ENCODE measurements around the gene RSPH3. TPM values are rescaled to one million over a fixed set of nuclear protein-coding genes. Genes with fewer than 3 reads are reported as not detected.

RSPH3 gene
- total and polyA plus RNA-seq, 2 of the 13 experiments (the other 11 are each of a cell fraction or from before 2014, with no cell fraction given) = 1.3 to 3.5 TPM

DNA sequence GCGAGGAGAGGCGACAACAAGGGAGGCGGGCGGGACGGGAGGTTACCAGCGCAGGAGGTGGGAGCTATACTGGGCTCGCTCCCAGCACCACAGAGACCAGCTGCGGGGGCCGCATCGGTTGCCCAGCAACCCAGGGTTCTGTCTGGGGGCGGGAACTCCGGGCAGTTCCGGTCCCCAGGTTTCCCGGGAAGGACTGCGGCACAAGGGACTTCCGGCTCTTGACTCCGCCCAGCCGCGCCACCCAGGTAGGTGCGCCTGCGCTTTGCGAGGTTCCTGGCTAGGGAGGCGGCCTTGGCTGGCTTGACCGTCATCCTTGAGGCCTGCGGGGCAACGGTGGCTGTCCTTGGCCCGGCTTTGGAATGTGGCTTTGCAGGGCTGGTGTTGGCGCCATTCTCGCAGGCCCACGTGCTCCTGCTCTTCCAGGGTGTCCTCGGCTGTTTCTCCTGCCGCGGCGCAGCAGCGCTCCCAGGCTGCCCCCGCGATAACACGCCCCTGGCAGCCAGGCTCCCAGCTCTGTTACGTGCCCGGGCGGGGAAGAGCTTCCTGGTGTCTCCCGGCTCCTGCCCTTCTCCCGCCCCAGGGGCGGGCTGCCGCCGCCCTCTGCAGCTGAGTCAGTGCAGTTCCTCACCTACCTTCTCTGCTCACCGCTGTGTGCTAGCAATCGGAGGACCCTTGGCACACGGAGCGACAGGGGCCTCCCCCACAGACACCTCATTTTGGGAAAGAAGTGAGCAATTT is at the start of gene RSPH3 (continued):
- TF ChIP-seq ARNT (IDR thresholded peaks at IDR 0.05) (no peak), ZNF296 (CRISPR knock-in tag; conservative IDR thresholded peaks at IDR 0.05) (peak; percentile 57; the same call in 1 of the 2 replicates), ZIK1 (CRISPR knock-in tag; IDR thresholded peaks at IDR 0.05; ENCODE audit: borderline replicate concordance, low read depth) (peak; percentile 98), FLYWCH1 (CRISPR knock-in tag; IDR thresholded peaks at IDR 0.05) (no peak), SP4 (CRISPR knock-in tag; IDR thresholded peaks at IDR 0.05) (peak; percentile 94), PAX8 (CRISPR knock-in tag; IDR thresholded peaks at IDR 0.05; ENCODE audit: borderline replicate concordance) (peak; percentile 81; the same call in 1 of the 2 replicates), ZNF30 (CRISPR knock-in tag; IDR thresholded peaks at IDR 0.05) (peak; percentile 97), HMG20A (CRISPR knock-in tag; IDR thresholded peaks at IDR 0.05; ENCODE audit: borderline replicate concordance) (no peak; the same call in 1 of the 2 replicates), ZNF768 (CRISPR knock-in tag; IDR thresholded peaks at IDR 0.05) (peak; percentile 84), ZNF777 (CRISPR knock-in tag; IDR thresholded peaks at IDR 0.05) (peak; percentile 65), ZNF138 (CRISPR knock-in tag; IDR thresholded peaks at IDR 0.05; ENCODE audit: low read depth) (peak; percentile 97), NFIC (IDR thresholded peaks at IDR 0.05; ENCODE audit: low read length) (no peak), FOSL1 (CRISPR knock-in tag; IDR thresholded peaks at IDR 0.05; ENCODE audit: borderline replicate concordance) (peak; percentile 54; the same call in 1 of the 2 replicates), CHD2 (IDR thresholded peaks at IDR 0.05; ENCODE audit: low read depth, low read length) (peak; percentile 80), NRL (CRISPR knock-in tag; IDR thresholded peaks at IDR 0.05; ENCODE audit: borderline replicate concordance) (peak; percentile 97), CBX1 (IDR thresholded peaks at IDR 0.05; ENCODE audit: low read depth) (peak; percentile 95)
- TF ChIP-seq, protein P1, sequence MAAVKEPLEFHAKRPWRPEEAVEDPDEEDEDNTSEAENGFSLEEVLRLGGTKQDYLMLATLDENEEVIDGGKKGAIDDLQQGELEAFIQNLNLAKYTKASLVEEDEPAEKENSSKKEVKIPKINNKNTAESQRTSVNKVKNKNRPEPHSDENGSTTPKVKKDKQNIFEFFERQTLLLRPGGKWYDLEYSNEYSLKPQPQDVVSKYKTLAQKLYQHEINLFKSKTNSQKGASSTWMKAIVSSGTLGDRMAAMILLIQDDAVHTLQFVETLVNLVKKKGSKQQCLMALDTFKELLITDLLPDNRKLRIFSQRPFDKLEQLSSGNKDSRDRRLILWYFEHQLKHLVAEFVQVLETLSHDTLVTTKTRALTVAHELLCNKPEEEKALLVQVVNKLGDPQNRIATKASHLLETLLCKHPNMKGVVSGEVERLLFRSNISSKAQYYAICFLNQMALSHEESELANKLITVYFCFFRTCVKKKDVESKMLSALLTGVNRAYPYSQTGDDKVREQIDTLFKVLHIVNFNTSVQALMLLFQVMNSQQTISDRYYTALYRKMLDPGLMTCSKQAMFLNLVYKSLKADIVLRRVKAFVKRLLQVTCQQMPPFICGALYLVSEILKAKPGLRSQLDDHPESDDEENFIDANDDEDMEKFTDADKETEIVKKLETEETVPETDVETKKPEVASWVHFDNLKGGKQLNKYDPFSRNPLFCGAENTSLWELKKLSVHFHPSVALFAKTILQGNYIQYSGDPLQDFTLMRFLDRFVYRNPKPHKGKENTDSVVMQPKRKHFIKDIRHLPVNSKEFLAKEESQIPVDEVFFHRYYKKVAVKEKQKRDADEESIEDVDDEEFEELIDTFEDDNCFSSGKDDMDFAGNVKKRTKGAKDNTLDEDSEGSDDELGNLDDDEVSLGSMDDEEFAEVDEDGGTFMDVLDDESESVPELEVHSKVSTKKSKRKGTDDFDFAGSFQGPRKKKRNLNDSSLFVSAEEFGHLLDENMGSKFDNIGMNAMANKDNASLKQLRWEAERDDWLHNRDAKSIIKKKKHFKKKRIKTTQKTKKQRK (IDR thresholded peaks at IDR 0.05; ENCODE audit: low read length) = no peak
- TF ChIP-seq, protein P2, sequence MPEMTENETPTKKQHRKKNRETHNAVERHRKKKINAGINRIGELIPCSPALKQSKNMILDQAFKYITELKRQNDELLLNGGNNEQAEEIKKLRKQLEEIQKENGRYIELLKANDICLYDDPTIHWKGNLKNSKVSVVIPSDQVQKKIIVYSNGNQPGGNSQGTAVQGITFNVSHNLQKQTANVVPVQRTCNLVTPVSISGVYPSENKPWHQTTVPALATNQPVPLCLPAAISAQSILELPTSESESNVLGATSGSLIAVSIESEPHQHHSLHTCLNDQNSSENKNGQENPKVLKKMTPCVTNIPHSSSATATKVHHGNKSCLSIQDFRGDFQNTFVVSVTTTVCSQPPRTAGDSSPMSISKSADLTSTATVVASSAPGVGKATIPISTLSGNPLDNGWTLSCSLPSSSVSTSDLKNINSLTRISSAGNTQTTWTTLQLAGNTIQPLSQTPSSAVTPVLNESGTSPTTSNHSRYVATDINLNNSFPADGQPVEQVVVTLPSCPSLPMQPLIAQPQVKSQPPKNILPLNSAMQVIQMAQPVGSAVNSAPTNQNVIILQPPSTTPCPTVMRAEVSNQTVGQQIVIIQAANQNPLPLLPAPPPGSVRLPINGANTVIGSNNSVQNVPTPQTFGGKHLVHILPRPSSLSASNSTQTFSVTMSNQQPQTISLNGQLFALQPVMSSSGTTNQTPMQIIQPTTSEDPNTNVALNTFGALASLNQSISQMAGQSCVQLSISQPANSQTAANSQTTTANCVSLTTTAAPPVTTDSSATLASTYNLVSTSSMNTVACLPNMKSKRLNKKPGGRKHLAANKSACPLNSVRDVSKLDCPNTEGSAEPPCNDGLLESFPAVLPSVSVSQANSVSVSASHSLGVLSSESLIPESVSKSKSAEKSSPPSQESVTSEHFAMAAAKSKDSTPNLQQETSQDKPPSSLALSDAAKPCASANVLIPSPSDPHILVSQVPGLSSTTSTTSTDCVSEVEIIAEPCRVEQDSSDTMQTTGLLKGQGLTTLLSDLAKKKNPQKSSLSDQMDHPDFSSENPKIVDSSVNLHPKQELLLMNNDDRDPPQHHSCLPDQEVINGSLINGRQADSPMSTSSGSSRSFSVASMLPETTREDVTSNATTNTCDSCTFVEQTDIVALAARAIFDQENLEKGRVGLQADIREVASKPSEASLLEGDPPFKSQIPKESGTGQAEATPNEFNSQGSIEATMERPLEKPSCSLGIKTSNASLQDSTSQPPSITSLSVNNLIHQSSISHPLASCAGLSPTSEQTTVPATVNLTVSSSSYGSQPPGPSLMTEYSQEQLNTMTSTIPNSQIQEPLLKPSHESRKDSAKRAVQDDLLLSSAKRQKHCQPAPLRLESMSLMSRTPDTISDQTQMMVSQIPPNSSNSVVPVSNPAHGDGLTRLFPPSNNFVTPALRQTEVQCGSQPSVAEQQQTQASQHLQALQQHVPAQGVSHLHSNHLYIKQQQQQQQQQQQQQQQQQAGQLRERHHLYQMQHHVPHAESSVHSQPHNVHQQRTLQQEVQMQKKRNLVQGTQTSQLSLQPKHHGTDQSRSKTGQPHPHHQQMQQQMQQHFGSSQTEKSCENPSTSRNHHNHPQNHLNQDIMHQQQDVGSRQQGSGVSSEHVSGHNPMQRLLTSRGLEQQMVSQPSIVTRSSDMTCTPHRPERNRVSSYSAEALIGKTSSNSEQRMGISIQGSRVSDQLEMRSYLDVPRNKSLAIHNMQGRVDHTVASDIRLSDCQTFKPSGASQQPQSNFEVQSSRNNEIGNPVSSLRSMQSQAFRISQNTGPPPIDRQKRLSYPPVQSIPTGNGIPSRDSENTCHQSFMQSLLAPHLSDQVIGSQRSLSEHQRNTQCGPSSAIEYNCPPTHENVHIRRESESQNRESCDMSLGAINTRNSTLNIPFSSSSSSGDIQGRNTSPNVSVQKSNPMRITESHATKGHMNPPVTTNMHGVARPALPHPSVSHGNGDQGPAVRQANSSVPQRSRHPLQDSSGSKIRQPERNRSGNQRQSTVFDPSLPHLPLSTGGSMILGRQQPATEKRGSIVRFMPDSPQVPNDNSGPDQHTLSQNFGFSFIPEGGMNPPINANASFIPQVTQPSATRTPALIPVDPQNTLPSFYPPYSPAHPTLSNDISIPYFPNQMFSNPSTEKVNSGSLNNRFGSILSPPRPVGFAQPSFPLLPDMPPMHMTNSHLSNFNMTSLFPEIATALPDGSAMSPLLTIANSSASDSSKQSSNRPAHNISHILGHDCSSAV (CRISPR knock-in tag; IDR thresholded peaks at IDR 0.05; ENCODE audit: borderline replicate concordance) = peak; percentile 93; the same call in 1 of the 2 replicates
